Stimulated activated CD4-positive, alpha-beta T cell treated with anti-CD3 and anti-CD28 coated beads, Interleukin-1b, Interleukin-23, amount 100 ng/mL, for 48 hours (primary cell): Measurements from ENCODE around the gene XPO1.
"Not testable (repeated sequence)": the region's sequence is repeated elsewhere in the genome, so short reads cannot be mapped to it uniquely, and the experiment has no call there.

Experiments used
- DNase-seq: peaks from one replicate; pipeline ENCODE4 v3.0.0-alpha.2; 2020

XPO1 gene

GRCh38 chr2:61465045-61465444, 73.1 kb downstream of the XPO1 start:
- DNase-seq, result no peak

- DNase-seq, result no peak
Measured at GRCh38 chr2:61463769-61464475, 74.2 kb downstream of the XPO1 start.

- no peak for DNase-seq
Measured at GRCh38 chr2:61461404-61461803, 76.8 kb downstream of the XPO1 start.

- DNase-seq, result no peak
Measured at GRCh38 chr2:61460163-61460562, 78.0 kb downstream of the XPO1 start.

- no peak for DNase-seq
Measured at GRCh38 chr2:61456746-61457420, 81.3 kb downstream of the XPO1 start.

GRCh38 chr2:61456070-61456745, 81.9 kb downstream of the XPO1 start:
- DNase-seq, result no peak

- DNase-seq, result not testable (repeated sequence)
Measured at GRCh38 chr2:61454972-61455371, 83.2 kb downstream of the XPO1 start.

- no peak for DNase-seq
Measured at GRCh38 chr2:61454383-61454782, 83.8 kb downstream of the XPO1 start.

GRCh38 chr2:61452392-61452791, 85.8 kb downstream of the XPO1 start:
- DNase-seq, result no peak

- no peak for DNase-seq
Measured at GRCh38 chr2:61451178-61451577, 87.0 kb downstream of the XPO1 start.

- DNase-seq, result no peak
Measured at GRCh38 chr2:61450144-61450543, 88.0 kb downstream of the XPO1 start.

- no peak for DNase-seq
Measured at GRCh38 chr2:61448229-61448628, 89.9 kb downstream of the XPO1 start.

- DNase-seq, result not testable (repeated sequence)
Measured at GRCh38 chr2:61446971-61447370, 91.2 kb downstream of the XPO1 start.

GRCh38 chr2:61443342-61444041, 94.7 kb downstream of the XPO1 start:
- no peak for DNase-seq

- DNase-seq, result no peak
Measured at GRCh38 chr2:61439241-61440002, 98.7 kb downstream of the XPO1 start.

- DNase-seq, result no peak
Measured at GRCh38 chr2:61438670-61439069, 99.5 kb downstream of the XPO1 start.

GRCh38 chr2:61437170-61437569, 101.0 kb downstream of the XPO1 start:
- DNase-seq, result no peak

GRCh38 chr2:61436092-61436491, 102.1 kb downstream of the XPO1 start:
- no peak for DNase-seq

- DNase-seq, result no peak
Measured at GRCh38 chr2:61435291-61435690, 102.9 kb downstream of the XPO1 start.

- no peak for DNase-seq
Measured at GRCh38 chr2:61434314-61434713, 103.8 kb downstream of the XPO1 start.

GRCh38 chr2:61433606-61434005, 104.5 kb downstream of the XPO1 start:
- no peak for DNase-seq

GRCh38 chr2:61432990-61433389, 105.2 kb downstream of the XPO1 start:
- no peak for DNase-seq

- DNase-seq, result no peak
Measured at GRCh38 chr2:61431345-61431744, 106.8 kb downstream of the XPO1 start.
